B cell (primary cell): ENCODE results near the gene PRKD2.

Source experiments
- EZH2 ChIP-seq: IDR thresholded peaks from 2 replicates; pipeline ENCODE4 v1.6.1; 2012; ENCODE audit warnings: borderline replicate concordance, low read depth, mild to moderate bottlenecking, moderate library complexity, low read length; ENCODE audit not compliant: insufficient read depth, poor library complexity, severe bottlenecking
- TF ChIP-seq, protein P1 (sequence below): fragments of 200-600 bp; IDR thresholded peaks from one replicate; pipeline ENCODE4 v1.8.0; 2022; ENCODE audit warnings: antibody characterized with exemption, mild to moderate bottlenecking

- TF ChIP-seq, protein P1, sequence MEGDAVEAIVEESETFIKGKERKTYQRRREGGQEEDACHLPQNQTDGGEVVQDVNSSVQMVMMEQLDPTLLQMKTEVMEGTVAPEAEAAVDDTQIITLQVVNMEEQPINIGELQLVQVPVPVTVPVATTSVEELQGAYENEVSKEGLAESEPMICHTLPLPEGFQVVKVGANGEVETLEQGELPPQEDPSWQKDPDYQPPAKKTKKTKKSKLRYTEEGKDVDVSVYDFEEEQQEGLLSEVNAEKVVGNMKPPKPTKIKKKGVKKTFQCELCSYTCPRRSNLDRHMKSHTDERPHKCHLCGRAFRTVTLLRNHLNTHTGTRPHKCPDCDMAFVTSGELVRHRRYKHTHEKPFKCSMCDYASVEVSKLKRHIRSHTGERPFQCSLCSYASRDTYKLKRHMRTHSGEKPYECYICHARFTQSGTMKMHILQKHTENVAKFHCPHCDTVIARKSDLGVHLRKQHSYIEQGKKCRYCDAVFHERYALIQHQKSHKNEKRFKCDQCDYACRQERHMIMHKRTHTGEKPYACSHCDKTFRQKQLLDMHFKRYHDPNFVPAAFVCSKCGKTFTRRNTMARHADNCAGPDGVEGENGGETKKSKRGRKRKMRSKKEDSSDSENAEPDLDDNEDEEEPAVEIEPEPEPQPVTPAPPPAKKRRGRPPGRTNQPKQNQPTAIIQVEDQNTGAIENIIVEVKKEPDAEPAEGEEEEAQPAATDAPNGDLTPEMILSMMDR = no peak
- no peak for TF ChIP-seq EZH2
Observed at GRCh38 chr19:46692918-46693722, 23.8 kb downstream of the PRKD2 start.
